Mucosa of stomach (tissue), 1 donor: ENCODE measurements around the gene MFAP4.

Experiments
- H3K27me3 ChIP-seq: one replicate; pipeline ENCODE4 v1.7.0; 2013; ENCODE audit warnings: mild to moderate bottlenecking, low read length; ENCODE audit not compliant: control insufficient read depth, insufficient read depth
- H3K36me3 ChIP-seq: one replicate; pipeline ENCODE4 v1.7.0; 2013; ENCODE audit warnings: low read length; ENCODE audit not compliant: control insufficient read depth, insufficient read depth
- H3K4me1 ChIP-seq: one replicate; pipeline ENCODE4 v1.7.0; 2013; ENCODE audit warnings: mild to moderate bottlenecking, low read length; ENCODE audit not compliant: control insufficient read depth, insufficient read depth
- H3K4me3 ChIP-seq: one replicate; pipeline ENCODE4 v1.7.0; 2013; ENCODE audit warnings: low read length
- H3K9ac ChIP-seq: one replicate; pipeline ENCODE4 v1.7.0; 2013; ENCODE audit warnings: mild to moderate bottlenecking, low read length, moderate library complexity
- H3K9me3 ChIP-seq: one replicate; pipeline ENCODE4 v1.7.0; 2013; ENCODE audit warnings: mild to moderate bottlenecking, low read length, moderate library complexity; ENCODE audit not compliant: control insufficient read depth
- donor health status: Pancreatic carcinoma.

The MFAP4 gene

DNA sequence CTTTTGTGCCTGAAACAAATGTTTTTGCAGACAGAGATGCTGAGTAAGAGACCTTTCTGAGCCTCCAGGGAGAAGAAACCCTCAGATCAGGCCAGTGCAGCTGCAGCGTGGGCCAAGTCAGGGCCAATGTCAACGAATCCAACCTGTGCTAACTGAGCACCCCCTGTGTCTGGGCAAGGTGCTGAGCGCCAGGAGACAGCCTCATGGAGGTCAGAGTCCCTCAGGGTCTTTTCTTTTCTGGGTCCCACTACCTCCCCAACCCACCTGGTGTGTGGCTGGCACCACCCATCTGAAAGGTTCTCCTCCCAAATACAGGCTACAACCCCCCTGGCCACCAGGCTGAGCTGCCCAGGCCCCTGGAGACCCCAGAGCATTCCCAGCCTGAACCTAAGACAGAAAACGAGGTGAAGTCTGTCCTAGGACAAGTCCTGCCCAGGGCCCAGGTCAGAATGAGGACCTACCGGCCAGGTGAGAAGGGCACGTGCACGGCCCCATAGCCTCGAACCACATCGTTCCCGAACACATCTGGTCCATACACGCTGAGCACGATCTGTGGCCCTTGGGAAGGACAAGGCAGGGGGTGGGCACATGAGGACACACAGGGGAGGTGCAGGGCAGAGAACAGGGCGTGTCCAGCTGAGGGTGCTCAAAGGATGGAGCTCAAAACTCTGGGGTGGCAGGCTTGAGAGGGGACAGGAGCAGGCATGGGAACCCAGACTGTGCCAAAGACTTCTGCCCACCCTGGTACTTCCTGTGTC is 39.5 kb downstream of the MFAP4 start:
- Histone ChIP-seq H3K4me3 (no peak overlapping the region), H3K27me3 (no peaks in the 10 kb centered on the region), H3K4me1 (peaks cover 29% of the 10 kb centered on the region), H3K36me3 (no peaks in the 10 kb centered on the region), H3K9ac (peak overlapping the region; percentile 29), H3K9me3 (no peaks in the 10 kb centered on the region)

DNA sequence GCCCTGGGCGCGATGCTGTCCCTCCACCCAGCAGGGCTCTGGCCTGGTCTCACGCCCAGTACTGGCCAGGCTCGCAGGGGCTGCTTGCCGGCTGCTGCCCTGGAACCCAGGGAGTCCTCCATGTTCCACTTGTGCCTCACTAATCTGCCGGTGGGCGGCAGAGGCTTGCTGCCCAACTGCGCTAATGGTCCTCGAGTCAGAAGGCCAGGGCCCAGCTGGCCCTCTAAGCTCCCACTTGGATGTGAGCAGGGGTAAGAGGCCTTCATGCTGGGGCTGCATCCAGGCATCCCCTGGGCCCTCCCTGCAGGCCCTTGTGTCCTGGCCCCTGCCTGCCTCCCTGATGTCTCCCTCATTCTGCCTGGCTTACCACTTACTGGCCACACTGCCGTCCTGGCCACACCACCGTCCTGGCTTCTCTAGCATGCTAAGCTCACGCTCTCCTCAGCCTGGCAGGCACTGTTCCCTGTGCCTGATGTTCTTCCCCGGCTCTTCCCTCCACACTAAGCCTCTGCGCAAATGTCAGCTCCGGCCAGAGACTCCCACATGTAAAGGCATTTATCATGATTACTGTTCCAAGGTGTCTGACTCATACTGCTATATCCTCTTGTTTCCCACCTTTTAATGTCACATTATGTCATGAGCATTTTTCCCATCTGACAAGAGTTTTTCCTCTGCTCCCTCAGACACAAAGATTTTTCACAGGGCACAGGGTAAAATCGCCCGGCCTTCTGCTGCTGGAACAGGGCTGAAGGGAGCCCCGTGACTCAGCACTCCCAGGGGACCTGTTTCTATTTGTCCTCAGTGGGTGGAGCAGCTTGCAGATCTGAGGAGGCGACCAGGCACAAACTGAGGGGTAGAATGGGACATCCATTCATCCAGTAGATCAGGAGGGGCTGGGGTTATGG is 40.4 kb downstream of the MFAP4 start:
- Histone ChIP-seq H3K27me3 (no peaks in the 10 kb centered on the region), H3K4me3 (no peak overlapping the region), H3K4me1 (peaks cover 29% of the 10 kb centered on the region), H3K9me3 (no peaks in the 10 kb centered on the region), H3K9ac (no peak overlapping the region), H3K36me3 (no peaks in the 10 kb centered on the region)

DNA sequence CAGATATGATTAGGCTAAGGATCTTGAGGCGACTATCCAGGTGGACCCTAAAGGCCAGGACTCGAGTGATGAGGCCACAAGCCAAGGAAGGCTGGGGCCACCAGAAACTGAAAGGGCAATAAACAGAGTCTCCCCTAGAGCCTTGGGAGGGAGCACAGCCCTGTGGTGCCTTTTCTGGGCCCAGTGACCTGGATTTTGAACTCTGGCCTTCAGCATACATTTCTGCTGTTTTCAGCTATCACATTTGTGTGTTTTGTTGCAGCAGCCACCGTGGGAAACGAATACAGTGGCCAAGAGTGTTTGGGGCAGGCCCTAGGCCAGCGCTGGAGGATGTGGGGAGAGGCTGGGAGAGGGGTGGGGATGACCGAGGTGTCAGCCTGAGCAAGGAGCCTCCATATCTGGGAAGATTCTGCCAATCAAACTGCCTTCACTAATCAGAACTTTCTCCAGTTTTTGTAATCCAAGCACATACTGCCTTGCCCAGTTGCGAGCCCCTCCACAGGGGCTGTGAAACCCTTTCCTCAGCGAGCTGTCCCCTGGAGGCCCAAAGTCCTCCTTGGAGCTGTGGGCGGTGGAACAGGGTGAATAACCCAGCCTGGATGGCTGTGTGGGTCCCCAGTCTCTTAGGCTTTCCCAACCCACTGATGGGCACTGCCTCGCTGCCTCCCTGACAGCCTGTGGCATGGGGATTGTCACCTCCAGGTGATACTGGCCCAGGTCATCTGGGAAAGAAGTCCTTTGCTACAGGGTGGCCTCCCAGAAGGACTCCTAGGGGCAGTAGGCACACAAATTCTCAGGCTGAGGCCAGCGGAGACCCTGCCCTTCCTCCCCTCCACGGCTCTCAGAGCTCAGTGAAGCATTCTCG is 41.3 kb downstream of the MFAP4 start:
- H3K4me3 ChIP-seq: no peak overlapping the region
- H3K4me1 ChIP-seq: peaks cover 29% of the 10 kb centered on the region
- no peaks in the 10 kb centered on the region for H3K9me3 ChIP-seq
- H3K36me3 ChIP-seq: no peaks in the 10 kb centered on the region
- H3K27me3 ChIP-seq: no peaks in the 10 kb centered on the region
- H3K9ac ChIP-seq: no peak overlapping the region

DNA sequence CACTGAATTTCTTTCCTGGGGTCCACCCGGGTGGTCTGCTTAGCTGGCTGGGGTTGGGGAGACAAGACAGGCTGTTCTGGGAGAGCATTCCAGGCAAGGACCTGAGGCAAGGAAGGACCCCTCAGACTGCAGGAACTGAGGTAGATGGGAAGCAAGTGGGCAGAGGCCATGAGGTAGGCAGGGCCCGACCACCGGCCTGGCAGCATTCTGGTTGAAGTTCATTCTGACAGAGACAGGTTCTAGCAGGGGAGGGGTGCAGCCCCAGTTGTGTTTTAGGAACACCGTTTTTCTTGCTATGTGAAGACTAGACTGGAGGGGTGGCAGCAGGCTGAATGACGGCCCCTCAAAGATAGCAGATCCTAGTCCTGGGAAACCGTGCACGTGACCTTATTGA is 41.9 kb downstream of the MFAP4 start:
- H3K4me3 ChIP-seq: no peak overlapping the region
- H3K4me1 ChIP-seq: peaks cover 29% of the 10 kb centered on the region
- no peak overlapping the region for H3K9ac ChIP-seq
- H3K36me3 ChIP-seq: no peaks in the 10 kb centered on the region
- H3K9me3 ChIP-seq: no peaks in the 10 kb centered on the region
- H3K27me3 ChIP-seq: no peaks in the 10 kb centered on the region

DNA sequence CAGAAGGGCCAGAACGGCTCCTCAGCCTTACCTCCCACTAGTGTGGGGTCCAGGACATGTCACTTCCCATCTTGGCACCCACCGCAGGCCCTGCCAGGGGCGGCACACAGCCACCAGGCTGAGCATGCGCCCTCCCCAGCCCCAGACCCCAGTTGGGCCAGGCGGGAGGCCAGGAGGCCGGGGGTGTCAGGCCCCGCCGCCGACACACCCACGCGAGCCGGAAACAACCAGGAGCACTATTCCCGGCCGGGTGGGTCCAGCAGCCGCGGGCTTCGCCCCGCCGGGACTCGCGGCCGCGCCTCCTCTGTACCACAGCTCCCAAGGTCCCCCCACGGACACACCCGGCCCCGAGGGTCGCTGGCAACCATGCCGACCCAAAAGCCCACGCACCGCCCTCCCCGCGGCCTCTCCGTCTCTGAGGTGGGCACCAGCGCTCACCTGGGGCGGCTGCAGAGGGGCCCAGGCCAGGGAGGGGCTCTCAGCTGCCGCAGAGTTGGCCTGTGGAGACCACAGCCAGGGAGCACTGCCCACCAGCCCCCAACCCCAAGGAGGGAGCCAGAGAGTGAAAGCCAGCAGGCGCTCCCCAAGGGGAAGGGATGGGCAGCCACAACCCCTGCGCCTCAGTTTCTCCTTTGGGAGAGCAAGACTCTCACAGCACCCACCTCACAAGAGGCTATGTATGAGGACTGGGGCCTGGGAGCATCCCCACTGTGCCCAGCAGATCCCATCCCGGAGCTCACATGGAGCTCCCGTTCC is 42.5 kb downstream of the MFAP4 start:
- H3K36me3 ChIP-seq: no peaks in the 10 kb centered on the region
- no peaks in the 10 kb centered on the region for H3K9me3 ChIP-seq
- H3K4me3 ChIP-seq: no peak overlapping the region
- peaks cover 29% of the 10 kb centered on the region for H3K4me1 ChIP-seq
- no peaks in the 10 kb centered on the region for H3K27me3 ChIP-seq
- H3K9ac ChIP-seq: no peak overlapping the region

DNA sequence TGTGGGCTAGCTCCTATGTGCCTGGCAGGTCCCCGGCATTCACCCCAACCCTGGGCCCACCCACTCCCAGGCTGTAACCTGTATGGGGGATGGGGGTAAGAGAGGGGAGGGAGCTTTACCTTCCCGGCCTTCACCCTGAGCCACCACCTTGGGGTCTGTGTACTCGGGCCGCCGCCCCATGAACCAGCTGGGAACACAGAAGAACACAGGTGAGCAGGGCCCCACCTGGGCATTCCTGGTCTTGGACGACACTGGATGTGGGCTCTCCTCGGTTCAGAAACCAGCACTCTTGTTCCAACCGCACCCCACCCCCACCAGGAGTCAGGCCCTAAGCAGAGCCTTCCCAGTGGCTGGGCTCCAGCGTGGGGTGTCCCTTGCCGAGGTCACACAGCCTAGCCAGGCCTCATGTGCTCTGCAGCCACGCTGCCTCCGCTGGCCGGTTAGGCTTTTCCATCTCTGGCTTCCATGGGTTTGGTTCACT is 43.3 kb downstream of the MFAP4 start:
- H3K9me3 ChIP-seq: no peaks in the 10 kb centered on the region
- H3K4me1 ChIP-seq: peaks cover 29% of the 10 kb centered on the region
- no peaks in the 10 kb centered on the region for H3K36me3 ChIP-seq
- H3K27me3 ChIP-seq: no peaks in the 10 kb centered on the region
- no peak overlapping the region for H3K9ac ChIP-seq
- no peak overlapping the region for H3K4me3 ChIP-seq

DNA sequence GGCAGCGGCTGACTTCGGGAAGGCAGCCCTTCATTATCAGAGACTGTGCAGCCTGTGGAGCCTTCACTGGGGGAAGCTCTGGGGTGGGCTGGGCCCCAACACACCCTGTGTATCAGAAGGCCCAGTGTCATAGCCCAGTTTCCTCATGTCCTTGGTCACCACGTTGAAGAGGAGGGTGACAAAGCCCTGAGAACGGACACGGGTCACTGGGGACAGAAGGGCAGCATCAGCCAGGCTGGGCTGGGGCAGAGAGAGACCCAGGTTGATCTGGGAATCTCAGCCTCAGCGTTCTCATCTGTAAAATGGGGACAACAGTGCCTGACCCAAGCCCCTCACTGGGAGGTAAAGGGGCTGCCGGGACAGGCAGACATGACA is 43.7 kb downstream of the MFAP4 start:
- Histone ChIP-seq H3K9me3 (no peaks in the 10 kb centered on the region), H3K4me1 (peaks cover 32% of the 10 kb centered on the region), H3K4me3 (no peak overlapping the region), H3K9ac (no peak overlapping the region), H3K27me3 (no peaks in the 10 kb centered on the region), H3K36me3 (no peaks in the 10 kb centered on the region)

DNA sequence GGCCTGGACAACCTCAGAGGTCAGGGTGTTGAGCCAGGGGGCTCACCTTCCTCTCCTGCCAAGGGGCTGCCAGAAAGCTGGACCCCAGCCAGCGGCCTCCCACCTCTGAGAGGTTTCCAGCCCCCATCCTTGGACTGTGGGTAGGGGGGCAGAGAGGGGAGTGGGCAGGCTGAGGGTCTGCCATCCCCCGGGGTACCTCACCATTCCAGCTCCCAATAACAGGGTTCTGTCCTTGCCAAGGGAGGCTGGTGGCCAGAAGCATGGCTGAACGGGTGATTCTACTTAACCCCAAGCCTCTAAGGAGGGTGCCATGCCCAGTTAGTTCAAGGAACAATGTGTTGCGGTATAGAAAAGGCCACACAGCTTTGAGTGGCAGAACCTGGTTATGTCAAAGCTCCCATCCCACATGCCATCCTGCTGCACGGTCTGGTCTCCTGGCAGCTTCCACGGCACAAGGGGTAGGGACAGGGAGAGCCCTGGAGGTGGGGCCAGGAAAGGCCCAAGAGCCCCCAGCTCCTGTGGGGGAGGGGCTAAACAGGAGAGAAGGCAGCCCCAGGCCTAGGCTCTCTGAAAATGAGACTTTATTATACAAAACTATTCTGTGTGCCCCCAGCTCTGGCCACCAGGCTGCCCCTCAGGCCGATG is 44.3 kb downstream of the MFAP4 start:
- no peaks in the 10 kb centered on the region for H3K27me3 ChIP-seq
- H3K9me3 ChIP-seq: no peaks in the 10 kb centered on the region
- H3K4me3 ChIP-seq: no peak overlapping the region
- H3K4me1 ChIP-seq: peaks cover 32% of the 10 kb centered on the region
- H3K36me3 ChIP-seq: no peaks in the 10 kb centered on the region
- H3K9ac ChIP-seq: no peak overlapping the region

DNA sequence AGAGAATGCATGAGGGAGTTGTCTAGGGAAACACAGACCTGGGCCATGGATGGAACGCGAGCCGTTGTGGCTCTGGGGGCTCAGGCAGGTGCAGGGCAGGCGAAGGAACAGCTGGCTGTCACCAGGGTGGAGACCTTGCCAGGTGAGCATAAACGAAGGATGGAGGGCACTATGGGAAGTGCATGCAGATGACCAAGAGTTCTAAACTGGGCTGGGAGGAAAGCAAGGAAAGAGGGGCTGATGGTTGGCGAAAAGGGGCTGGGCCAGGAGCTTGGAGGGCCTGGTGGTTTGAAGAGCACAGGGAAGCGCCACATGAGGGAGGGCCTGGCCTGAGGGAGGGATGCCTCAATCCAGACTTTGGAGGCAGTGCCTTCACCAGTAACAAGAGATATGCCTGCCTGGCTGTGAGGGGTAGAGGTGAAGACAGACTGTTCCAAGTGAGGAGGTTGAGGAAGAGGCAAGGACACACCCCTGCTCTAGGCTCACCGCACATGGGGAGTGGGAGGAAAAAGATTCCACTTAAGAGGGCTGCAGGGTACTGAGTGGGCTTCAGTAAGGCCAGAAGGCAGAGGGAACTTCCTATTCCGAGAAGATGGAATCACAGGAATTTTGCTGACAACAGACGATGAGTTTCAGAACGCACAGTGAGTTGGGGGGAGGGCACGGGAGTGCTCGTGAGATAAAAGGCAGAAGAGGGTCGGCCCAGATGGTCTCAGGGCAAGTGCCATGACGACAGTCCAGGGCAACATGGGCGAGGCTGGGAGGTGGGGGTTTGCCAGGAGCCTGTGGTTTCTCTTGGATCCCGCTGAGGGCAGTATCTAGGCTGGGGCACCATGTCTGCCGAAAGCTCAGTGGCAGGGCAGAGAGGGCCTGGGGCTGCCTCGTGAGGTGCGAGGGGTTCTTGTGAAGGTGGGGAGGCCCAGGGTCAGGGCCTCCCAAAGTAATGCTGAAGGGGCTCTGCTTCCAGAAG is 45.1 kb downstream of the MFAP4 start:
- Histone ChIP-seq H3K4me3 (no peak overlapping the region), H3K36me3 (no peaks in the 10 kb centered on the region), H3K9me3 (no peaks in the 10 kb centered on the region), H3K4me1 (peaks cover 24% of the 10 kb centered on the region), H3K9ac (no peak overlapping the region), H3K27me3 (no peaks in the 10 kb centered on the region)

DNA sequence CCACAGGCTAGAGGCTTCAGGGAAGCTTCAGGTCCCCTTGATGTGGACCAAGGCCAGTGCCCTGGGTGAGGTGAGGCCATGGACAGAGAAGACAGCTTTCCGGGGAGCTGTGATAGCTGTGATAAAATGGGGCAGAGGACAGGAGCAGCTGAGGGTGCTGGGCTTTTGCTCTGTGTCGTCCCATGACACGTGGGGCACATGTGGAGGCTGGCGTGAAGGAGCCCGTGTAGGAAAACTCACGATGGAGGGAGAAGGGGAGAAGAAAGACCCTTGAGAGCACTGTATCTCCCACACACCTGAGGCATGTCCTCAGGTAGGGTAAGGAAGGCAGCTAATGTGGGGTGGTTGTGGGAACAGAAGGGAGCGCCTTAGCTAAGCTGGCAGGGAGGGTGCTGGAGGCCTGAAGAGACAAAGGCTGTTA is 45.8 kb downstream of the MFAP4 start:
- H3K4me1 ChIP-seq: peaks cover 17% of the 10 kb centered on the region
- H3K9me3 ChIP-seq: no peaks in the 10 kb centered on the region
- H3K9ac ChIP-seq: no peak overlapping the region

More for the DNA sequence above, 45.8 kb downstream of the MFAP4 start:
- no peaks in the 10 kb centered on the region for H3K27me3 ChIP-seq
- no peak overlapping the region for H3K4me3 ChIP-seq
- no peaks in the 10 kb centered on the region for H3K36me3 ChIP-seq
